ENCODE measurements around the gene SYNC.

SYNC gene

DNA sequence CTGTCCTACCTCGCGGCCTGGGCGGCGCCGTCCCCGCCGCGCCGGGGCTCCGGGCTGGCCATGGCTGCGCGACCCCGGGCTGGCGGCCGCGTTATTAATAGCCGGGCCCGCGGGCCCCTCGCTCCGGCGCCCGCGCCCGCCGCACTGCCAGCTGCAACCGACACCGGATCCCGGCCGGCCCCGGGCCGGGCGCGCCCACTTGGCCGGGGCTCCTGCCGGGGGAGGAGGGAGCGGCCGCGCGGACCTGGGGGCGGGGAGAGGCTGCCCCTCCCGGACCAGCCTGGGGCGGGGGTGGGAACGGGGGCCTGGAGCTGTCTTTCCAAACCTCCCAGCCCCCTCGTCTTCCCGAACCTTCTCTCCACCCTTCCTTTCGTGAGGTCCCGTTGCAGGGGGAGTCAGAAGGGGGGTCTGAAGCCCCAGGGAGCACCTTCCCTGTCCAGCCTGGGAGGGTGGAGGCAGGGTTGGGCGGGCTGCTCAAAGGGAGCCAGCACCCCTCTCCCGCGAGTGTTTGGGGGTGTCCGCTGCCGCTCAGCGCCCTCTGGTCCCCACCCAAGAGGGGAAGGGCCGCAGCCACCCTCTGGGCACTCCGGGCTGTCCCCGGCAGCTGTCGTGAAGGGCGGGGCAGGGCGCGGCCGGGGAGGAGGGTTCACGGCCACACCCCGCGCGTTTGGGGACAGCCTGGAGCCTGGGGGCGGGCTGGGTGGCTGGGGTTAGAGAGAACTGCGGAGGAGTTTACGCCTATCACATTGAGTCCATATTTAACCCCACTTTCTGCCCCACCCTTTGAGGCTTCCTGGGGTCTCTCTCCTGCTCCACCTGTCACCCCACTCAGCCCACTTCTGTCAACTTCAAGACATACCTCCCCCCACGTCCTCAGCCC lies at the start of gene SYNC:
Gene SYNC (minus strand): TSS at position 172 of the 880 bp plus-strand sequence. CDS start 110 bp downstream, at position 62.
- DNase-seq = peak; percentile 57

DNA sequence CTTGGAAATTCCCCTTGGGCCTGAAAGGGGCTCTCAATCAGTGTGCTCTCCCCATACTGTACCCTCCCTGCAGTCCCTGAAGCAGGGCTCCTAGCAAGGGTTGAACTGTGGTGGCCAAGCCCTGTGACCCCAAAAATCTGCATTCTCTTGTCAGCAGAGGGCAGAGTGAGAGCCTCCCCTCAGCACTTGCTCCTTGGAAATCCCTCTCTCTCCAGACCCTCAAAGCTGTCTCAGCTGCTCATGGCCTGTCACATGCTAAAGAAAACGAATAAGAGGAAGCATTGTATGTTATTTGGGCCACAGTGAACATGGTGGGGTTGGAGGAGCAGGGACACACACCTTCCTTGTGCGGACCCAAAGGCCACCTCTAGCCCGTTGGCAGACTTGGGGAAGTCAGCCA lies 47.2 kb upstream of the SYNC start:
- DNase-seq = no peak

DNA sequence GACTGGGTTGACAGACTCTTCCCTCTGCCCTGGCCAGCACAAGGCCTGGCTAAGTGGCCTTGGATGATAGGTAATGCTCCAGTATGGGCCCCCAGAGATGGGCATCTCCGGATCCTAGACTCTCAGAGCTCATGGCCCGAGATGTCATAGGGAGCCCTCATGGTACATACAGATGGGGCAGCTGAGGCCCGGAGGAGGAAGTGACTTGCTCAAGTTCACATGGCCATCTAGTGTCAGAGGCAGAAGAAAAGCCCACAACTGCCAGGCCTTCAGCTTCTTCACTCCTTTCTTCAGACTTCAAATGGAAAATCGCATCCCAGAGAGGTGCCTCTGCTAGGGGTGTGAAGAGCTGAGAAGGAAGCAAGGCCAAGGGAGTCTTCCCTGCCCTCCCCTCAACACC lies 46.8 kb upstream of the SYNC start:
- no peak for DNase-seq

DNA sequence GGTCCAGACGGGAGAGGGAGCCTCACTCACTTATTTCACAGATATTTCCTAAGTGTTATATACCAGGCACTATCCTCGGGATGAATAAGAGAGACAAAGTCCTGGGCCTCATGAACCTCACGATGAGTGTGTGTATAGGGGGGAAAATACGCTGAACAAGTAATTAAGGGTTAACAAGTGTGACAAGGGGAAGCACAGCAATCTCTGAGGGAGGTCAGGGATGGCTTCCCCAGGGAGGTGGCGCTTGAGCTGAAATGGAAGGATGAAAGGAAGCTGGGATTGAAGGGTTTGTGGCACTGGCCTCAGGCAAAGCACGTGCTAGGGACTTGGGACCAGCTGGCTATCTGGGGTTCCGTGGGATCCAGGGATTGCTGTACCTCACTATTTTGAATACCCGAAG lies 46.4 kb upstream of the SYNC start:
- DNase-seq = no peak

DNA sequence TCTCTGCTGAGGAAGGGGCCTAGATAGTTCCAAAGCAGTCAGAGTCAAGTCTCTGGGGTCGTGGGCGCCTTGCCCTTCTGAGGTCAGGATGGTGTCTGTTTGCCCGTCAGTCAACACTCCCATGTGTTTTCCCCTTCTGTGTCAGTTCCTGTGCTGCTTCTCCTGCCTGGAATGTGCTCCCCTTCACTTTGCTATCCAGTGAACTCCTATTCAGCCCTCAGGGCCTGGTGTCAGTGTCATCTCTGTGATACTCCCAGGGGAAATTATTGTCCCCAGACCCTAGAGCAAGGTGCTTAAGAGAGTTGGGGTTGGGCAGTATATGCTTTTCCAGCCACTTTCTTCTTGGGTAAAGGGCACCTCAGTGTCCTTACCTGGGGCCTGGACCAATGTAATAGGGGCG lies 45.8 kb upstream of the SYNC start:
- no peak for DNase-seq

DNA sequence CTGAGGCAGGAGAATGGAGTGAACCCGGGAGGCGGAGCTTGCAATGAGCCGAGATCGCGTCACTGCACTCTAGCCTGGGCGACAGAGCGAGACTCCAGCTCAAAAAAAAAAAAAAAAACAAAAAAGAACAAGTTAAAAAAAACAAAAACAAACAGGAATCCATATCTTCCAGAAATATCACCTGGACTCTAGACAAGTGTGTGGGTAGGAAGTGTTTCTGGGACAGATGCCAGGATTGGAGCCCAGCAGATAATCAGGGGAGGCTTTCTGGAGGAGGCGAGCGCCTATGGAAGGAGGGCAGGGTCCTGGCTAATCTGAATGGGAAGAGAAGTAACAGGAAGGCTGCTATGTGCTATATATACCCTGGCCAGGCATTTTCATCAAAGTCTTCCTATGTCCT lies 43.6 kb upstream of the SYNC start:
- no peak for DNase-seq

DNA sequence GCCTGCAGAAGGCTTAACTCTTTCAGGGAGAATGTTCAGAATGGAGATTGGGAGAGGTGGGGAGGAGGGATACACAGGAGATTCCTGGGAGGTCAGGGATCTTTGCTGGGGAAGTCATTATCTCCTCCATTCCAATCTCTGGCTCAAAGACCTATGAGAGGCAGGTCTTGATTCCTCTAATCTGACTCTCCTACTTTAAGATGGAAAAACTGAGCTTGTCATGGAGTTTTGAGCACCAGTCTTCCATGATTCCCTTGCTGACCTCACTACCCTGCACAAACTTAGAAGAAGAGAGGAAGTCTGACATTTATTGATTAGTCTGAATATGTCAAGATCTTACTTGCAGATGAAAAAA lies 41.5 kb upstream of the SYNC start:
- DNase-seq = no peak

DNA sequence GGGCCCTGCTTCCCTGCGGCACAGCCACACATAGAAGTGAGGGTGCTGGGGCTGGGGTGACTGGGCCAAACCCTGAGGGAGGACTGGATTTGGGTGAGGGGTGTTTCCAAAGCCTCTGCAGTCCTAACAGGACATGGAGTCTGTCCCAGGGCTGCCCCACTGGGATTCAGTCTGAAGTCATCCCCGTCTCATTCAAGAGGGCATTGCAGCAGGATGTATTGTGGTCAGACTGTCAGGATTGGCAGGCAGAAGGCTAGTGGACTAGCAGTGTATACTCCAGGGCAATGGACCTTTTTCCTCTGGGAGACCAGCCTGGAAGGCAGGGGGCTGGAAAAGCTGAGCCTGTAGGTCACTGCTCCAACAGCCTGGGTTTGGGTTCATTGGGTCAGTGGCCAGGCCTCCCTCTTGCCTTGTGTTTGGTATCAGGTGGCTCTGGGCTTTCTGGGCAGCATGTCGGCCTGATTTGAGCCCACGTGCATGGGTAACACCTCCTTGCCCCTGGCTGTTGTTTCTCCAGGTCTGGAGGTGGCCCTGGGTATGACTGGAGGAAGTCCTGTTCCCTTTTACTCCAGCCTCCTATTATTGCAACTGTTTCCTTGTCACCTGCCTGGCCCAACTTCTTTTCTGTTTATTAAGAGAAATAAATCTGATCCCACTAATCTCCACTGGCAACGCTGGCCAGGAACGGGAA lies 41.0 kb upstream of the SYNC start:
- DNase-seq = no peak

DNA sequence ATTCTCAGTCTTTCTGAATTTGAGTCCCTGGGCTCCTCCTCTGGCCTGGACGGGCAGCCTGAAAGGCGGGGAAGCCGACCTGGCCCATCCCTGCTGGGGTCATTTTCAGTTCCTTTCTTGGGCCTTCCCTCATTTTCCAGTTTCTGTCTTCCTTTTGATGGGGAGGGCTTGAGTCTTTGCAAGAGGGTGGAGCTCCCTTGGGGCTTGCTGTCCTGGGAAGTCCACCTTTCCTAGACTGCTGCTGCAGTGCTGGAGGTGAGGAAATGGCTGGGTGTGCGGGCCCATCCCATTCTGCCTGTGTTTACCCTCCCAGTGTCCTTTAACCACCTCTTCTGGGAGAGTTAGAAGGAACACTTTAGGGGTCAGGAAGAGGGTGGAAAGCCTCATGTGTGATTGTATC lies 40.4 kb upstream of the SYNC start:
- no peak for DNase-seq

DNA sequence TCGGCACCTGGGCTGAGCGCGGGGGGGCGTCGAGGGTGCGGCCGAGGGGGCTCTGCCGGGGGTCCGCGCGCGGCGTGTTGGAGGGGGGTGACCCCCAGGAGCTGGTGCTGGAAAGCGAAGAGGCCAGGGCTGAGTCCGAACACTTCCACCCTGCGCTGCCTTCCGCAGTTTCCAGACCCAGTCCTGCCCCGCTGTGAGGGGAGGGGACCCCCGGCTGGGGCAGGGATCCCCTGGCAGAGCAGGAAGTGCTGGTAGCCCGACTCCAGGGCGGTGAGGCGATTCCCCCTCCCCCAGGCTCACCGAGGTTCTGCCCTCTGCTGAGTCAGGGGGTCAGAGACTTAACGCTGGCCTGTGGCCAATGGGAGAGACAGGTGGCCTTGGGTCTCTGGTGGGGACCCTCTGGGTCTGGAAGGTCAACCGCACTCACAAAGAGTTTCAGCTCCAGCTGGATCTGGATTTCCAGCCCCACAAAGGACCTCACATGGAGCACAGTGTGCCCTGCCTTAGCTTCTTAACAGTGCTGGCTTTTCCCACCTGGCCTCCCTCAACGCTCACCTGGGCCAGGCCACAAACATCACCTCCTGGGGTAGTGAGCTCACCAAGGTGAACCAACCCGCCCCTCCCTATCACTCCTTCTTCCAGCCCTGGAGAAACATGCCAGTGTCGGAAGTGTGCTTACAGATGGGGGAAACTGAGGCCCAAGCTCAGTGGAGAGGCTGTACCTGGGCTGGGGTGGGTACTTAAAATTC lies 39.8 kb upstream of the SYNC start:
- DNase-seq = no peak

DNA sequence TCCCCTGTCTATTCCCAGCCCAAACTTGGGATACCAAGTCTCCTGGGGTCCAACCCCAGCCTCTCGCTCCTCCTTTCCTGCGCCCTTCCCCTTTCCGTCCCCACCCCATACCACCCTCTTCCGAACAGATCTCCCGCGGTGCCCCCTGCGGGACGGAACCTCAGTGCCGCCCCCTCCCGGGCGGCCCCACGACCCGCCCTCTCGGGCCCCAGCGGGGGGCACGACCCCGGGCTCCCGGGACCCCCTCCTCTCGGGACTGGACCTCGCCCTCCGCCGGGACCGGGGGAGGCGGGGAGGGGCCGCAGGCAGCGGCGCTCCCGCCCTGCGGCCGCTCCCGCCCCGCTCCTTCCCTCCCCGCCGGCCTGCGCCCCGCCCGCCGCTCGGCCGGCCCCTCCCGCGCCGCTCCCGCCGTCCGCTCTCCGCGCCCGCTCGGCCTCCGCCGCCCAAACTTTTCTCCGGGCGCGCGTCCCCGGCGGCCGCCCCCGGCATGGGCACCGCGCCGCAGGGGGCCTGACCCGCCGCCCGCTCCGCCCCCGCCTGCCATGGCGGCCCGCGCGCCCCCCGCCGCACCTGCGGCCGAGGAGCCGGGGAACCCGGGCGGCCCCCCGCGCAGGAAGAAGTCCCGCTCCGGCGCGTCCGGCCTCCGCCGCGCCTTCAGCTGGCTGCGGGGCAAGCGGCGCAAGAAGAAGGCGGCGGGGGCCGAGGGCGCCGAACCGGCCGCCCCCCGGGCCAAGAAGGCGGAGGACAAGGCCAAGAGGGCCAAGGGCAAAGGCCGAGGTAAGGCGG lies 39.0 kb upstream of the SYNC start:
- DNase-seq = peak; percentile 15

DNA sequence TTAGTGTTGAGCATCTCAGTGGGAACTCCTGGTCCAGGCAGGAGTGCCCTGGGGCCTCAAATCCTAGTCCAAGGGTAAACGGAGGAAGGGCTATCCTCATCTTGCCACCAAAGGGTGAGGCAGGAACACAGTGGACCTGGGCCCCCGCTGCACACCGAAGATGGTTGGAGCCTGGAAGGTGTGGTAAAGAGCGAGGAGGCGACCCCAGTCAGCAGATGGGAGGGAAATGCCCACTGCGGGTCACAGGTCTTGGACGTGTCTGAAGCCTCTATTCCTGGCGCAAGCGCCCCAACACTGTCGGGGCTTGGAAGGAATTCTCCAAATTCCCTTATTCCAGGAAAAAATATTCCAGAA lies 38.5 kb upstream of the SYNC start:
- no peak for DNase-seq

DNA sequence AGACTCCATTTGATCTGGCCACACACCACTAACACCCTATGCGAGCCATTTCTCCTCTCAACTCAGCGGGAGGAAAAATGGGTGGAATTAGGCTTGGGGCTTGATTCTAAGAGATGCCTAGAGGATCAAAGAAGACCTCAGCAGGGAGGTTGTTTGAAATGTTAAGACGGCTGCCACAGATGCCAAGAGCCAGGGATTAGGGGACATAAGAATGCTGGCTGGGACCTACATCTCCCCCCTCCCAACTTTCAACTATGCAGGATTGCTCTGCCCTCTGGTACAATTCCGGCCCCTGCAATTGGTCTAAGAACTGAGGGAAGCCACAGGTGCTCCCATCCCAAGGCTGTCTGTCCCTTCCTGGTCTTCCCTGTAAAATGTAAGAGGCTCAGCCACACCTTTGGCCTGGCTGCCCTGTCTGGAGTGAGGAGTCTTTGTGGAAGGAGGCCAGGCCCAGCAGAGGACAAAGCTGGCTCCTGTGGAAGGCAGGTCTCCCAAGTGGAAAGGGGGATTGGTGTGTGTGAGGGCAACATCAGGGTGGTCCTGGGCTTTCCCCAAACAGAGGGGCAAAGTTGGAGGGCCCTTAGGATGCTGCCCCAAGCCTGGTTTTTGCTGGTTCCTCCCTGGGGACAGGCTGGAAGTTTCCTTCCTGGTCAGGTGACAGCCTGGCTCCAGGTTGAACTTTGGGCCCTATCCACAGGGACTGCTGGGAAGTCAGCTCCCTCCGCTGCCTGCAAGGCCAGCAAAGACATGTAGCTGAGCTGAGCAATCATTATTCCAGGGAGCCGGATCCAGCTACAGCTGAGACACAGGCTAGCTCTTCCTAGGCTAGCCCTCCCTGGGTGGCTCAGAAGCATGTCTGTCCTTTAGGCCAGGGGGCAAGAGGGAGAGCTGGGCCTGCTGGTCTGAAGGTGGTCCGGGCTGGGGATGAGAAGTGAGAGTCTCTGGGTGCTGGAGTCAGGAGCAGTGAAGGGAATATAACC lies 34.5 kb upstream of the SYNC start:
- DNase-seq = no peak

DNA sequence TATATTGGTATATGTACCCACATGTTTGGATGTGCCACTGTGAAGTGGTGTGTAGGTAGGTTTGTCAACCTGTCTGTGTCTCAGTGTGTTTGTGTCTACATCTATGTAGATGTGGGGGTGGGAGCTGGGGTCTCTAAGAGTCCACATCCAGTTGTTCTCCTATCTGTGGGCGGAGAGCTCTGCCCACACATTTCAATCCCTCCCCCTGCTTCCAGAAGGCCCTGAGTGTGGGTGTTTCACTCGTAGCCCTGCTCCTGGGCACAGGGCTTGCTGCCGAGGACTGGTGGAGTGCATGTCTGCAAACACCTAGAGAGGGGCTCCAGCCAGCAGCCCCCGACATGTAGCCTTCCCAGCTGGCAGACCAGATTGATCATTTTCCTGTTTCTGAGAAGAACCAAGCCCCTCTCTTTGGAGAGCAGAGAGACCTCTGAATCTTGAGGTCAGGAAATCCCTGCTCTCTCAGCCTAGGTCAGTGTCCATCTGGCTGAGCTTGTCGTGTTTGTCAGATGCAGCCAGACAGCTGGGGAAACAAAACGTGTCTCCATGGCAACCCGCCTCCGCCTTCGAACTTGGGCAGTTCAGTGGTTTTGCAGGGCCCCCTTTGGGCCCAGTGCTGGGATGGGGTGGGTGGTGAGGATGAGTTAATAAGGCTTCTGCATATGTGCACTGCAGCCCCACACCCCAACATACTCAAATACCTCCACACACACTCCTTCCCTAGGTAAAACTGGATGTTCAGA lies 31.2 kb upstream of the SYNC start:
- DNase-seq = peak; percentile 41

DNA sequence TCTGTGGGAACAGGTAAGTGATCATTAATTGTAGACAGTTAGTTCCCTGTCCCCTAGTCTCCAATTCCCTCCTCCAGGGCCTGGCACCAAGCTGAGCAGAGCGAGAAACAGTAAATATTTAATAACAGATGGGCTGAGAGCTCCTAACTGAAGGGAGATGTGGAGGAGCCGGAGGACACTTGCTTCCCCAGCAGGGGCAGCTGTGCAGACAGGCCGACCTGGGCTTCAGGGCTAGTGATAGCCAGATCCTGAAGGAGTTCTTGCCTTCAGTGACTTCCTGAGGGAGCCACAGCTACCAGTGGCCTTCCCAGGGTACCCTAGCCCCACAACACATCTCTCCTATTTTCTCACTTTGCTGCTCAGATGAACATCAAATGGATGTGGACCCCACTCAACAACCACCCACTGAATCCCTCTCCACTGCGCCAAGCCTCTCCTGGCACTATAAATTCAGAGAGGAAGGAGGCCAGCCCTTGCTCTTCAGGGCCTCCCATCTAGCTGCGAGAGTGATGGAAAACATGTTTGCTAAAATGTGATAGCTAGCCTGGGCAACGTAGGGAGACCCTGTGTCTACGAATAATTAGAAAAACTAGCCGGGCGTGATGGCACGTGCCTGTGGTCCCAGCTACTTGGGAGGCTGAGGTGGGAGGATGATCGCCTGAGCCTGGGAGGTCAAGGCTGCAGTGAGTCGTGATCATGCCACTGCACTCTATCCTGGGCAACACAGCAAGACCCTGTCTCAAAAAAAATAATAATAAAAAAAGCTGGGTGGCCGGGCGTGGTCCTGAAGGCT lies 26.9 kb upstream of the SYNC start:
- DNase-seq = no peak

DNA sequence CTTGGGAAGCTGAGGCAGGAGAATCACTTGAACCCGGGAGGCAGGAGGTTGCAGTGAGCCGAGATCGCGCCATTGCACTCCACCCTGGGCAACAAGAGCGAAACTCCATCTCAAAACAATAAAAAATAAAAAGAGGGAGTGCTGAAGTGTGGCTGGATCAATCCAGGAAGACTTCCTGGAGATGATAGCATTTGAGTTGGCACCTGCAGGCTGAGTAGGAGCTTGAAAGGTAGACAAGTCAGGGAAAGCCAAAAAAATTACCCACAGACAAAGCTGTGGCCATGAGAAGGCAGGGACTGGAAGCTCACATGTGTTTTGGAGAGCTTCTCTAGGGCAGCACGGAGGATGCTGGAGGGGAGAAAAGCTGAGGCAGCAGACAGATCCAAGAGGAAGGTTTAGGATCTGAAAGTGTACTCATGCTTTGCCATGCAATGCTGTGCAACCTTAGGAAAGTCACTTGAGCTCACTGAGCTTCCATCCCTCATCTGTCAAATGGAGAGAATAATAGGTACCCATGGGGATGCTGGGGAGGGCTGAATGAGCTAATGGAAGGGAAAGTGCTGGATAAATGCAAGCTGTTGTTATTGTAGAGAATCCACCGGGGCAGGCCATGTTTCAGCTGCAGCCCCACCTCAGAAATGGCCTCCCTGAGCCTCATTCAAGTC lies 26.0 kb upstream of the SYNC start:
- DNase-seq = no peak

DNA sequence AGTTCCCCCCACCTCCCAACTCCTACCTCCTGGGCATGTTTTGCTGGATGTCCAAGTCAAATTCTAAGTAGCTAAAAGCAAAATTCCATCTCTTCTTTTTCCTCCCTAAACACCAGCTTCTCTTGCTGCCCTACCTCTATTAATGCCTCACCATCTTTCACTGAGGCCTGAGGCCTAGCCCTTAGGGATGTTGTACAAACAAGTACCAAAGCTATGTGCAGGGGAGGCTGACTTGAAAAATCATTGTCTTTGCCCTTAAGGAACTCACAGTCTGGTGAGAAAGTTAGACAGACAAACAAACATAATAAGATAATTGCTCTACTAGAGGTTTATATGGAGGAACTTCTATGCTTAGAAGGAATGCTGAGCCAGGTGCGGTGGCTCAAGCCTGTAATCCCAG lies 25.3 kb upstream of the SYNC start:
- no peak for DNase-seq

DNA sequence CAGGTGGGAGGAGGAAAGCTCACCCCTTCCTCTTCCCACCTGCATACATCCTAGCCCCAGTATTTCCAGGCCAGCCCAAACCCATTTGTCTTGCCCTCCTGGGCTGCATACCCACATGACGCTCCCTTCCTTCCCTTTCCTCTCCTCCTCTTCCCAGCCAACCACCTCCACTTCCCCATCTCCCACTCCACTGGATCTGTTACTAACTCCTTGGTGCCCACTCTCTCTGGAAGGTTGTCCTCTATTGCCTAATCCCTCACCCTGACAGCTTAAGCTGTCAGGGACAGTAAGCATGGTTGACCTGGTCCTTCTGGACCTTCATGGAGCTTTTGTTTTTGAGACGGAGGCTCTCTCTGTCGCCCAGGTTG lies 23.0 kb upstream of the SYNC start:
- DNase-seq = no peak
